Osteocyte (in vitro differentiated cells): ENCODE measurements around the gene TMC3. TPM values are rescaled to one million over a fixed set of nuclear protein-coding genes. Genes with fewer than 3 reads are reported as not detected.
A peak's percentile ranks its signal among the peaks of the same experiment; 100 is the strongest.

Experiments used
- DNase-seq: peaks from one replicate; pipeline ENCODE4 v3.0.0; 2021; ENCODE audit warnings: mixed read lengths; ENCODE audit not compliant: unreplicated experiment; ENCODE audit errors: extremely low spot score
- H3K27ac Mint-ChIP-seq: one replicate; pipeline ENCODE4 v1.8.0; 2021; ENCODE audit warnings: mild to moderate bottlenecking, mixed read lengths; ENCODE audit not compliant: unreplicated experiment
- H3K27me3 Mint-ChIP-seq: one replicate; pipeline ENCODE4 v1.8.0; 2021; ENCODE audit warnings: mixed read lengths; ENCODE audit not compliant: unreplicated experiment
- H3K36me3 Mint-ChIP-seq: one replicate; pipeline ENCODE4 v1.8.0; 2021; ENCODE audit warnings: mixed read lengths; ENCODE audit not compliant: unreplicated experiment
- H3K4me1 Mint-ChIP-seq: one replicate; pipeline ENCODE4 v1.8.0; 2021; ENCODE audit warnings: mixed read lengths; ENCODE audit not compliant: unreplicated experiment
- H3K4me3 Mint-ChIP-seq: one replicate; pipeline ENCODE4 v1.8.0; 2021; ENCODE audit warnings: mild to moderate bottlenecking, moderate library complexity, mixed read lengths; ENCODE audit not compliant: unreplicated experiment
- H3K9me3 Mint-ChIP-seq: one replicate; pipeline ENCODE4 v1.8.0; 2021; ENCODE audit warnings: mixed read lengths; ENCODE audit not compliant: unreplicated experiment
- total RNA-seq: library from RNA; stranded (reverse); gene quantifications from 2 replicates; pipeline ENCODE4 v1.2.1, GENCODE V29; 2021
- TF ChIP-seq, protein P1 (sequence below): fragments of 200-600 bp; sonication (generic); IDR thresholded peaks from 2 replicates; pipeline ENCODE4 v1.5.0; 2021; ENCODE audit warnings: antibody characterized with exemption, mild to moderate bottlenecking, moderate library complexity

Gene TMC3
- total RNA-seq, 1 donor from 2014 or later = not detected

DNA sequence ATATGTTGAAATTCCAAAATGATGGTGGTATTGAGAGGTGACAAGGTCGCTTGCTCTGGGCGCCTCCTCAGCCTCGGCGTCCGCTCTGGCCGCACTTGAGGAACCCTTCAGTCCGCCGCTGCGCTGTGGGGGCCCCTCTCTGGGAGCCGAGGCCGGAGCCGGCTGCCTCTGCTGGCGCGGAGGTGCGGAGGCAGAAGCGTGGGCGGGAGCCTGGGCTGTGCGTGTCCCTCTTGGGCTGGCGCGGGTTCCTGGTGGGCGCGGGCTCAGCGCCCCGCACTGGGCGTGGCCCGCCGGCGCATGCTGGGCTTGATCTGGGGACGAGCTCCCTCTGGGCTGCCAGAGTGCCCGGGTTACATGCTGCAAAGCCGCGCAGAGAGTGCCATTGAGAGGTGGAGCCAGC, 39.8 kb upstream of the TMC3 start:
- Mint-ChIP-seq H3K4me1 (peaks cover 14% of the 10 kb centered on the region), H3K27ac (no peak overlapping the region), H3K4me3 (no peak overlapping the region), H3K36me3 (no peaks in the 10 kb centered on the region), H3K9me3 (no peaks in the 10 kb centered on the region), H3K27me3 (peaks cover 15% of the 10 kb centered on the region)
- no peak for DNase-seq
- TF ChIP-seq, protein P1, sequence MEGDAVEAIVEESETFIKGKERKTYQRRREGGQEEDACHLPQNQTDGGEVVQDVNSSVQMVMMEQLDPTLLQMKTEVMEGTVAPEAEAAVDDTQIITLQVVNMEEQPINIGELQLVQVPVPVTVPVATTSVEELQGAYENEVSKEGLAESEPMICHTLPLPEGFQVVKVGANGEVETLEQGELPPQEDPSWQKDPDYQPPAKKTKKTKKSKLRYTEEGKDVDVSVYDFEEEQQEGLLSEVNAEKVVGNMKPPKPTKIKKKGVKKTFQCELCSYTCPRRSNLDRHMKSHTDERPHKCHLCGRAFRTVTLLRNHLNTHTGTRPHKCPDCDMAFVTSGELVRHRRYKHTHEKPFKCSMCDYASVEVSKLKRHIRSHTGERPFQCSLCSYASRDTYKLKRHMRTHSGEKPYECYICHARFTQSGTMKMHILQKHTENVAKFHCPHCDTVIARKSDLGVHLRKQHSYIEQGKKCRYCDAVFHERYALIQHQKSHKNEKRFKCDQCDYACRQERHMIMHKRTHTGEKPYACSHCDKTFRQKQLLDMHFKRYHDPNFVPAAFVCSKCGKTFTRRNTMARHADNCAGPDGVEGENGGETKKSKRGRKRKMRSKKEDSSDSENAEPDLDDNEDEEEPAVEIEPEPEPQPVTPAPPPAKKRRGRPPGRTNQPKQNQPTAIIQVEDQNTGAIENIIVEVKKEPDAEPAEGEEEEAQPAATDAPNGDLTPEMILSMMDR = no peak

DNA sequence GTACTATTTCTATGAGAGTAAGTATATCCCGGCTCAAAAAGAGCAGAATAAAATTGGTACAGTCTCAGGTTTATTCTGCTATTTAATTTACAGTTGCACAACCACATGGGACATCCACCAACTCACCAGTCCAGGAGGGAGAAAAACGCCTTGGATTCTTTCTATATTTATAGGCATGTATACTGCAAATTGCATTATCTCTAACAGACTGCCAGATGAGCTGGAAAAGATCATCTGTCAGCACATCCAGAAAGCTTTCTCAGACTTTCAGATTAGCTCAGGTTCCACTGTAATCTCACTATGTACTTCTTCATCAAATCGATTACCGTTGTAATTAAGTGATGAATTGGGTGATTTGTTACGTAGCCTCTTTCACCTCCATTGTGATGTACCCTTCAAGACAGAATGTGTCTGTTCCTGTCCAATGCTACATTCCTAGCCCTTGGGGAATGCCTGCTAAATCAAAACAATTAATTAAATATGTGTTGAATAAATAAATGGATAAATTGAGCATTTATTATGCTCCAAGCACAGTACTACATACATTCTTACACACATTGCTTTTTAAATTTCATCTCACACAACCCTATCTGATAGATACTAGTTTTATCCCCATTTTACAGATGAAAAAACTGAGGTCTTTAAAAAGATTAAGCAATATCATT, 38.1 kb upstream of the TMC3 start:
- H3K4me1 Mint-ChIP-seq = peaks cover 9% of the 10 kb centered on the region
- peaks cover 29% of the 10 kb centered on the region for H3K27me3 Mint-ChIP-seq
- no peak overlapping the region for H3K27ac Mint-ChIP-seq
- H3K36me3 Mint-ChIP-seq = no peaks in the 10 kb centered on the region
- no peak for DNase-seq
- TF ChIP-seq, protein P1 = no peak
- no peaks in the 10 kb centered on the region for H3K9me3 Mint-ChIP-seq
- H3K4me3 Mint-ChIP-seq = no peak overlapping the region

DNA sequence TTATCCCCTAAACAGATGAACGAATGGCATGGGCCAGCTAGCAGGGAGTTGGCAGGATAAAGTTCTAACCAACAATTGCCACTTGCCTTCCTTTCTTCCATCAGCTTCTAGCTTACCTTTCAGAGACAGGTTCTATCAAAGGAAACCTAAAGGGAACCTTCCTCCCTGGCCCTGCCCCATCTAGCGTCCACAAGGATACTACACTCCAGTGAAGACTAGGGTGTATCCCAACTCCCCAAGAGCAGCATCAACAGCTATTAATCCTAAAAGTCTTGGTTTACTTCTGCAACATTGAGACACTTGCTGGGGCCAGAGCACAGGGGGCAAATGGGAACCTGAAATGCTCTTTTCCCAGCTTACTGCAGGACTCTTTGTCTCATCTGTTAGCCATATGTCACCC, 37.0 kb upstream of the TMC3 start:
- H3K4me3 Mint-ChIP-seq = no peak overlapping the region
- H3K27ac Mint-ChIP-seq = no peak overlapping the region
- no peak for DNase-seq
- TF ChIP-seq, protein P1 = no peak
- H3K4me1 Mint-ChIP-seq = peaks cover 9% of the 10 kb centered on the region
- no peaks in the 10 kb centered on the region for H3K9me3 Mint-ChIP-seq
- peaks cover 33% of the 10 kb centered on the region for H3K27me3 Mint-ChIP-seq
- H3K36me3 Mint-ChIP-seq = no peaks in the 10 kb centered on the region

DNA sequence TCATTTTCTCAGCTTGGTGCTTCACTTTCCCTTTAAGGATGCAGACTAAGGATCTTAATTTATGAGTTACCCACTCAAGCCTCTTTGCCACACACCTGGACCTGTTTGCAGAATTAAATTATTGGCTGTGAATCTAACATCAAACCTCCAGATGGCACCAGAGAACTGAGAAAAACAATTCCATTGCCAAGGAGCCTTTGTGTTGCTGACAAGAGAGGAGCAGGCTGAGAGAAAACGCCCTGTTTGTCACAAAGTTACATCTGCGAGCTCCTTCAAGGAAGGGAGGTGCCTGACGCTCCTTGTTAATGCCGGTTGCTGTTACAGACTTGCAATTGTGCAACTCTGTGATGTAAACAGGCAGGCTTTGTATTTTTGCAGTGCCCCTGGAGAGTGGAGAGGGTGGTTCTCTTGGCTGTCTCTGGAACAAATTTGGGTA, 36.3 kb upstream of the TMC3 start:
- Mint-ChIP-seq H3K9me3 (no peaks in the 10 kb centered on the region), H3K27ac (no peak overlapping the region), H3K27me3 (peaks cover 35% of the 10 kb centered on the region), H3K36me3 (no peaks in the 10 kb centered on the region), H3K4me3 (no peak overlapping the region), H3K4me1 (peaks cover 9% of the 10 kb centered on the region)
- TF ChIP-seq, protein P1 = peak; percentile 78
- no peak for DNase-seq

DNA sequence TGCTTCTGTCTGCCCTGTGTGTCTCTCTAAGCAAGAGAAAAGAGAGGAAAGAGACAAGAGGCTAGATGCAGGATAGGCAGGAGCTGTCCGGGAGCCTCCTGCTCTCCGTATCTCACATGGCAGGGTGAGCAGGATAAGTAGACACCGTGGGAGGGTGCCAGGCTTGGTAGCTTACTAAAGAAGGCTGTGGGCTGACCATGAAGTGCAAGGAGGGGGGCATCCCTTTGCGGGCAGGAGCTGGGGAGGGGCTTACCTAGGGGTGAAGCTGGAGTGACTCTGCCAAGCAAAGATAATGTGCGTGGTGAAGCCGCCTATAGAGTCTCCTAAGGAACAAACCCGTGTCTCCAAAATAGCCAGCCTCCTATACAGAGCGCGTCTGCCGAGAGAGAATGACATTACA, 33.7 kb upstream of the TMC3 start:
- H3K4me1 Mint-ChIP-seq = peaks cover 9% of the 10 kb centered on the region
- H3K27ac Mint-ChIP-seq = no peak overlapping the region
- no peaks in the 10 kb centered on the region for H3K36me3 Mint-ChIP-seq
- no peak for DNase-seq
- no peak overlapping the region for H3K4me3 Mint-ChIP-seq
- TF ChIP-seq, protein P1 = no peak
- H3K9me3 Mint-ChIP-seq = no peaks in the 10 kb centered on the region
- peaks cover 34% of the 10 kb centered on the region for H3K27me3 Mint-ChIP-seq
